OCI-LY3 (cell line): Measurements from ENCODE around the gene ZSCAN16.

Source experiments
- CTCF ChIP-seq: fragments of 200-600, 300-600 bp; sonication (generic); IDR thresholded peaks from 2 replicates; pipeline ENCODE4 v1.5.1; 2014; ENCODE audit warnings: antibody characterized with exemption, low read length, low read depth
- EZH2phosphoT487 ChIP-seq: fragments of 200-600 bp; shearing (Covaris generic); IDR thresholded peaks from 2 replicates; pipeline ENCODE4 v1.6.1; 2018; ENCODE audit warnings: antibody characterized with exemption, mixed run types, low read depth

DNA sequence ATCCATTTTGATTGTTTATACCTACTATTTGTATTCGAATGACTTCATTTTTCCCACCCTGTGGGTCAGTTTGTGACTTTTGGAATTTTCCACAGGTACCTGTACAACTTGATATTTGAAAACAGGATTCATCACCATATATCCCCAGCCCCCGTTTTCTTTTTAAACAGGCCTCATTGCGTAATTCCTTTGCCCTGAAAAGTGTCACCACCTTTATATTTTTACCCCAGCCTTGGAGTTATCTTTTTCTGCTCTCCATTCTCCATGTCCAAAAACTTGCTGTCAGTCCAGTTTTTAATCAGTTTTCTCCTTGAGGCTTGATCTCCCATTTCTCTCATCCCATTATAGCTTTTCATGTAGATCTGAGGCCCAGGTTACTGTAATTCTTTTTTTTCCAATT, 33.9 kb downstream of the ZSCAN16 start:
- no peak for TF ChIP-seq CTCF
- no peak for TF ChIP-seq EZH2phosphoT487
